BE2C (cell line): ENCODE results near the gene ETV6.

Experiments
- DNase-seq: peaks from one replicate; pipeline ENCODE4 v3.0.0-alpha.2; 2020
- H3K27me3 ChIP-seq: fragments of 250-450 bp; sonication (Bioruptor Pico); 2 replicates; pipeline ENCODE4 v1.5.1; 2020; ENCODE audit warnings: mild to moderate bottlenecking
- H3K36me3 ChIP-seq: fragments of 250-450 bp; sonication (Bioruptor Pico); 2 replicates; pipeline ENCODE4 v1.5.1; 2020; ENCODE audit warnings: mild to moderate bottlenecking
- H3K4me1 ChIP-seq: fragments of 250-450 bp; sonication (Bioruptor Pico); 2 replicates; pipeline ENCODE4 v1.5.1; 2020
- H3K4me3 ChIP-seq: 2 replicates; pipeline ENCODE4 v1.5.1; 2011; ENCODE audit warnings: low read depth, low read length
- H3K9me3 ChIP-seq: fragments of 250-450 bp; sonication (Bioruptor Pico); 2 replicates; pipeline ENCODE4 v1.5.1; 2020
- CTCF ChIP-seq: IDR thresholded peaks from 2 replicates; pipeline ENCODE4 v1.5.1; 2012; ENCODE audit warnings: mild to moderate bottlenecking, low read depth, low read length

ETV6 gene

GRCh38 chr12:11709513-11709912, 60.0 kb downstream of the ETV6 start:
- Histone ChIP-seq H3K27me3 (no peaks in the 10 kb centered on the region), H3K4me3 (no peak overlapping the region), H3K4me1 (peaks cover 29% of the 10 kb centered on the region), H3K9me3 (no peaks in the 10 kb centered on the region), H3K36me3 (no peaks in the 10 kb centered on the region)
- no peak for TF ChIP-seq CTCF
- no peak for DNase-seq

- TF ChIP-seq CTCF, result no peak
- Histone ChIP-seq H3K9me3 (no peaks in the 10 kb centered on the region), H3K4me1 (peaks cover 20% of the 10 kb centered on the region), H3K36me3 (no peaks in the 10 kb centered on the region), H3K4me3 (no peak overlapping the region), H3K27me3 (no peaks in the 10 kb centered on the region)
- DNase-seq, result no peak
Observed at GRCh38 chr12:11710431-11710830, 61.0 kb downstream of the ETV6 start.

- Histone ChIP-seq H3K9me3 (no peaks in the 10 kb centered on the region), H3K36me3 (no peaks in the 10 kb centered on the region), H3K4me3 (no peak overlapping the region), H3K4me1 (peaks cover 16% of the 10 kb centered on the region), H3K27me3 (no peaks in the 10 kb centered on the region)
- no peak for DNase-seq
- TF ChIP-seq CTCF, result no peak
Observed at GRCh38 chr12:11710906-11711305, 61.4 kb downstream of the ETV6 start.

GRCh38 chr12:11711651-11712327, 62.3 kb downstream of the ETV6 start:
- no peak for DNase-seq
- Histone ChIP-seq H3K36me3 (no peaks in the 10 kb centered on the region), H3K4me1 (peaks cover 12% of the 10 kb centered on the region), H3K4me3 (no peak overlapping the region), H3K27me3 (no peaks in the 10 kb centered on the region), H3K9me3 (no peaks in the 10 kb centered on the region)
- TF ChIP-seq CTCF, result no peak

- H3K4me1 ChIP-seq, result peaks cover 6% of the 10 kb centered on the region
- no peak for DNase-seq
- H3K9me3 ChIP-seq, result no peaks in the 10 kb centered on the region
- TF ChIP-seq CTCF, result no peak
- H3K27me3 ChIP-seq, result no peaks in the 10 kb centered on the region
- H3K4me3 ChIP-seq, result no peak overlapping the region
- no peaks in the 10 kb centered on the region for H3K36me3 ChIP-seq
Observed at GRCh38 chr12:11712491-11712890, 63.0 kb downstream of the ETV6 start.

- no peak for TF ChIP-seq CTCF
- Histone ChIP-seq H3K4me3 (no peak overlapping the region), H3K27me3 (no peaks in the 10 kb centered on the region), H3K4me1 (peaks cover 6% of the 10 kb centered on the region), H3K36me3 (no peaks in the 10 kb centered on the region), H3K9me3 (no peaks in the 10 kb centered on the region)
- no peak for DNase-seq
Observed at GRCh38 chr12:11713202-11713601, 63.7 kb downstream of the ETV6 start.
